SW480 (cell line): Measurements from ENCODE around the gene IRF2BP1.
A peak's percentile ranks its signal among the peaks of the same experiment; 100 is the strongest.
"Not testable (repeated sequence)": the region's sequence is repeated elsewhere in the genome, so short reads cannot be mapped to it uniquely, and the experiment has no call there.

Experiments
- DNase-seq: peaks from one replicate; pipeline ENCODE4 v3.0.0-alpha.2; 2016; ENCODE audit warnings: low spot score

IRF2BP1 gene

DNA sequence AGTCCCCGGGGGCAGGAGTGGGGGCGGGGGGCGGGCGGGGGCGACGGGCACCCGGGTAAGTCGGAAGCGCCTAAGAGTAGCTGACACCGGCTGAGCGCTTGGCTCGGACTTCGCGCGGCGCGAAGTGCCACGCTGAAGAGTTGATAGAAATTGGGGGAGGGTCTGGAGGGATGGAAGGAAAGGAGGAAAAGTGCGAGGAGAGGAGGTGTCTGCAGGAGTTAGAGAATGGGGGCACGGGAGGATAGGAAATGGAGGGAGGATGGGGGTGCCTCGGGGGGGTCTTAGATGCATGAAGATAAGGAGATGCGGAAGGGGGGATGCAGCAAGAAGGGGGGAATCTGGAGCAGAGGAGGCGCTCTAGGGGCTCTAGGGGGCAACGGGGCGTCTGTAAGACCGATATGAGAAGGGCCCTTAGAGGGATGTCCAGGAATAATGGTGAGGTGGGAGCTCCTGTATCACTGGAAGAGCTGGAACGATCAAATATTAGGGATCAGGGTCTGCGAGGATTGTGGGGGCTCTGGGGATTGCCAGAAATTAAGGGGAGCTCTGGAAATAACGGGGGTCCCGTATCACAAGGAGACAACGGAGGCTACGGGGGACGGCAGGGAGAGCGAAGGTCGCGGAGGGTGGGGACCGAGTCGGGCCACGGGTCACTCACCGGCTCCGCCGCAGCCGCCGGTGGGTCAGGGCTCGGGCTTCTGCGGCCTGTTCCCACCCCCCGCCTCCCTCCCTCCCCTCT, 16.1 kb upstream of the IRF2BP1 start, which contains the start of gene MYPOP:
TSS of gene MYPOP (minus strand) at position 702 of the 739 bp plus-strand sequence. CDS start 840 bp downstream, outside the sequence.
- DNase-seq = no peak

DNA sequence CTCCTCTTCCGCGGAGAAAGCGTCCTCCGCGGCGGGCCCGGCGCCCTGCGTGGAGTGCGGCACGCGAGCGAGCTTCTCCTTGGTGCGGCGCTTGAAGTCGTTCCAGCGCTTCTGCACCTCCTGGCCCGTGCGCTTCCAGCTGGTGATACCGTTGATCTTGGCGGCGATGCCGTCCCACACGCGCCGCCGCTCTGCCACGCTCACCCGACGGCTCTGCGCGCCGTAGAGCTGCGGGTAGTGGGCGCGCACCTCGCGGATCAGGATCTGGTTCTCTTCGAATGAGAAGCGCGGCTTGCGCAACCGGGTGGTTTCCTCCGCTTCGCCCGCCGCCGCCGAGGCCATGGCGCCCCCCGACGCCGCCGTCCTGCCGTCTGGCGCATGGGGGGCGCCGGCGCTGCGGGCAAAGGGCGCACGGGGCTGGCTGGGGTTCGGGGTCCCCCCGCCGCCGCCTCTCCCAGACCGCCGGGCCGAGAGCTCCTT, 15.5 kb upstream of the IRF2BP1 start:
- DNase-seq = no peak

DNA sequence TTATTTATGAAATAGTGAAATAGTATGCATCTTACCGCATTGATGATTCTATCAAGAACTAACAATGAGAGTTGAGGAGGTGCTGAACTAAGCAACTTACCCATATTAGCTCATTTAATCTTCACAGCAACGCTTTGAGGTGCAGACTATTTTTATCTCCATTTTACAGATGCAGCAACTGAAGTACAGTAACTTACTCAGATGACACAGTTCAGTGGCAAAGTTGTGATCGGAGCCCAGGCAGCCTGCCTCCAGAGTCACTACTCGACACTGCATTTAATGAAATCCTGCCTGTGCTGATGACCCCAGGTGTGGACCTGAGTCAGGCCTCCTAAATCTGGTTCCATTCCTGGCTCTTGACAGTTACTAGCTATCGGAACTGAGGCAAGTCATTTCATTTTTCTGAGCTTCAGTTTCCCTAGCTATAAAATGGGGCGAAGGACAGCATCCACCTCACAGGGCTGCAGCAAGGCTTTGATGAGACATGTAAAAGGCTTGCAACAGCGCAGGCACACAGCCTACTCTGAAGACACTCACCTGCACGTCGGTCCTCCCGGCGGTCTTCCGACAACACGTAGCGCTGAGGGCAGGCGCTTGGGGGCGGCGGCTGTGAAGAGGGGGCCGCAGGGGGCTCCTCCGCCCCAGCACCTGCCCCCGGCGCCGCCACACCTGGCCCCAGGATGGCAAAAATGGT, 14.9 kb upstream of the IRF2BP1 start:
- DNase-seq = no peak

DNA sequence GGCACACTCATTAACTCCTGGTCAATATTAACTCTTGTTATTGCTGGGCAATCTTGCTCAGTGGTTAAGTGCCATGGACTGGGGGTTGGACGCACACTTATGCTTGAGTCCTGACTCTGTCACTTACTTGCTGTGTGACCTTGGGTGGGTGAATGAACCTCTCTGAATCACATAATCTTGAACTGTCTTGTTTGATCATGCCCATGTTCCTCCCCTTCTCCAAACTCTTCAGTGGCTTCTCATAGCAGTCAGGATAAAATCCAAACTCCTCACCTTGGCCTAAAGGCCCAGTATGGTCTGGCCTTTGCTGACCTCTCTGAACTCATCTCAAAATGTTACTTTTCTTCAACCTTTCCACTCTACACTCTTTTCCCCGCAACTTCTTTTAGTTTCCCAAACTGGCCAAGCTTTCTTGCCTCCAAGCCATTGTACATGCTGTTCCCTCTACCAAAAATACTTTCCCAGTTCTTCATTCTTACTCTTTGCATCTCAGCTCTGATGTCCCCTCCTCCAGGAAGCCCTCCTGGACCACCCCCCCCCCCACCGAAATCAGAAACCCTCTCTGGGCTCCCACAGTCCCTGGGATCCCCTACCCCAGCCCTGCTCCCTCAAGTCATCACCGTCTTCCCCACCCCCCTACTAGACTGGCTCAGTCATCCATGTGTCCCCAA, 14.1 kb upstream of the IRF2BP1 start:
- no peak for DNase-seq

DNA sequence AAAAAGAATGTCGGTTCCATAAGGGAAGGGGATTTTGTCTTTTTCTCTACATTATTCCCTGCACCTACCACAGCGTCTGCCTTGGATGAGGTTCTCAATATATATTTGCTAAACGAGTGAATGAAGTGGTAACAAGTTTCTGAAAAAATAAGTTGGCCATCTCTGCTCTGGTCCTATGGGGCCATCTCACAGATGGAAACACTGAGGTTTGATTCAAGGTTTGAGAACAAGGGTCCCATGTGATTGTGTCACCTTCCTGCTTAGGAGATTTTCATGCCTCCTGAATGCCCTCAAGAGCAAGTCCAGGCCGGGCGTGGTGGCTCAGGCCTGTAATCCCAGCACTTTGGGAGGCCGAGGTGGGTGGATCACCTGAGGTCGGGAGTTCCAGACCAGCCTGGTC, 13.3 kb upstream of the IRF2BP1 start:
- DNase-seq = no peak

DNA sequence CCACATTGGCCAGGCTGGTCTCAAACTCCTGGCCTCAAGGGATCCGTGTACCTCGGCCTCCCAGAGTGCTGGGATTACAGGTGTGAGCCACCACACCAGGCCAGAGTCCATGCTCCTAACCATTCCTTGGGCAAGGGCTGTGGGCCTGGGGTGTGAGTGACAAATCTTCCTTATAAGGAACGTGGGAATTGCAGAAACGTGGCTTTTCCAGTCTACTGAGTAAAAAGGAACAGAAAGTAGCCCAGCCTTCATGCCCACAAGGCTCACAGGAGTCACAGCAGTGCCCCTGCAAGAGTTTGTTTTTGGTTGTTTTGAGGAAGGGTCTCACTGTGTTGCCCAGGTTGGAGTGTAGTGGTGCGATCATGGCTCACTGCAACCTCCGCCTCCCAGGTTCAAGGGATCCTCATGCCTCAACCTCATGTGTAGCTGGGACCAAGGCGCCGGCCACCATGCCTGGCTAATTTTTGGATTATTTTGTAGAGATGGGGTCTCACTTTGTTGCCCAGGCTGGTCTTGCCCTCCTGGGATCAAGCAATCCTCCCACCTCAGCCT, 11.4 kb upstream of the IRF2BP1 start:
- DNase-seq = no peak

DNA sequence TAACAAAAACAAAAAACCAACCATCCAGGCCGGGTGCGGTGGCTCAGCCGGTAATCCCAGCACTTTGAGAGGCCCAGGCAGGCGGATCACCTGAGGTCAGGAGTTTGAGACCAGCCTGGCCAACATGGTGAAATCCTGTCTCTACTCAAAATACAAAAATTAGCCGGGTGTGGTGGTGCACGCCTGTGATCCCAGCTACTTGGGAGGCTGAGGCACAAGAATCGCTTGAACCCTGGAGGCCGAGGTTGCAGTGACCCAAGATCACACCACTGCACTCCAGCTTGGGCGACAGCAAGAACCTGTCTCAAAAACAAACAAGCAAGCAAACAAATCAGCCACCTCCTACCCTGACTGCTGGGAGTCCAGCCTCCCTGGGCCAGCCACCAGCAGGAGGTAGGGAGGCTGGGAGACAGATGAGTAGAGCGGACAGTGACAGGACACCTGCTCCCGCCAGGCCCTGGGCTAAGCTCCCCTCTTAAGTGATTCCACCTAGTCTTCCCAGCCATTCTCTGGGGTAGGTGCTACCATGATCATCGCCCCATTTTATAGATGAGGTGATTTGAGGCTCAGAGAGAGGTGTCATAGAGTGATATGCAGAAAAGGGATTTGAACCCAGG, 10.2 kb upstream of the IRF2BP1 start:
- DNase-seq = not testable (repeated sequence)

DNA sequence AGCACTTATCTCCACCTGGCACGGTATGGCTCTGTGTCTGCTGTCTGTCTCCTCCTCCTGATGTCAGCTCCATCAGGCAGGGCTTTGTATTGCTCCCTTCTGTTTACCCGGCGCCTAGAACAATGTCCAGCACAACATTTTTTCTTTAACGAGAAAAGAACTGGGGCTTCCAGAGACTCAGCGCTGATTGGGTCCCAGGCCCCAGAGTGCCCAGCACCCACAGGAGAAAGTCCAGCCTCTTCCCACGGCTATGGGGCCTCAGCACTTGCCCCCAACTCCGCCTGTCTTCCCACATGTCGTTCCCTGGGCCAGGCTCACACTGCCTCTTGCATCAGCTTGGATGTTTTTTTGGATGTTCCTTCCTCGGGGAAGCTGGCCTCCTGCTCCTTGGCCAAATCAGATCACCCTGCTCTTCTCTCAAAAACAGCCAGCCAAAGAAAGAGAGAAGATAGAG, 9.6 kb upstream of the IRF2BP1 start:
- no peak for DNase-seq

DNA sequence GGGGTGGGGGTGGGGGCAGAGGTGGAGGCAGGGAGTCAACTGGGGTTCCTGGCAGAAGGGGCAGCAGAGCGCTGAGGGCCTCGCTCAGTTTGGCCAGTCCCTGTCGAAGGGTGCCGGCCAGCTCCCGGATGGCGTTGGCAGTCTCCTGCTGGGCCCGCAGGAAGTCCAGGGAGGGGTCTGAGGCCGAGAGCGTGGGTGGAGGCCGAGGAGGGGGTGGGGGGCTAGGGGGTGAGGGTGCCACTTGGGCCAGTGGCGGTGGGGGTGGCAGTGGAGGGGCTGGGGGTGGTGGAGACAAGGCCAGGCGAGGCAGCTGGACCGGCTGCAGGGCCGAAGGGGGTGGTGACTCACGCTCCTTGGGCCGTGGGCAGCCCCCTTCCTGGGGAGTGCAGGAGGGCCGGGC, 4.9 kb upstream of the IRF2BP1 start:
- no peak for DNase-seq

DNA sequence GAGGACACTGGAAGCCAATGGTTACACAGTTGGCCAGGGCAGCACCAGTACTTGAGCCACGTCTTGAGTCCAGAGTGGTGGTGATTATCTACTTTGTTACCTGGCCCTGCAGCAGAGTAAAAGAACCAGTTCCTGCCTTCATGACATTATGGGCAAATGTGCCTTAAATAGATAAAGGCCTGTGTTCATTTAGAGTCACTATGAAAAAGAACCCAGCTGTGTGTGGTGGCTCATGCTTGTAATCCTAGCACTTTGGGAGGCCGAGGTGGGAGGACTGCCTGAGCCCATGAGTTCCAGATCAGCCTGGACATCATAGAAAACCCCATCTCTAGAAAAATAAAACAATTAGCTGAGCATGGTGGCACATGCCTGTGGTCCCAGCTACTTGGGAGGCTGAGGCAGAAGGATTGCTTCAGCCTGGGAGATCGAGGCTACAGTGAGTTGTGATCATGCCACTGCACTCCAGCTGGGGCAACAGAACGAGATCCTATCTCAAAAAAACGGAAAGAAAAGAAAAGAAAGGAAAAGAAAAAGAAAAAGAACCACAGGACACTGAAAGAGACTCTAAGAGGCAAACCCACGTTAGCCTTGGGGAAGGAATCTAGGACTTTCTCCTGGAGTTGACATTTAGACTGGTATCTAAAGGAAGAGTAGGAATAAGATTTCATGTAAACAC, 3.4 kb upstream of the IRF2BP1 start:
- no peak for DNase-seq

DNA sequence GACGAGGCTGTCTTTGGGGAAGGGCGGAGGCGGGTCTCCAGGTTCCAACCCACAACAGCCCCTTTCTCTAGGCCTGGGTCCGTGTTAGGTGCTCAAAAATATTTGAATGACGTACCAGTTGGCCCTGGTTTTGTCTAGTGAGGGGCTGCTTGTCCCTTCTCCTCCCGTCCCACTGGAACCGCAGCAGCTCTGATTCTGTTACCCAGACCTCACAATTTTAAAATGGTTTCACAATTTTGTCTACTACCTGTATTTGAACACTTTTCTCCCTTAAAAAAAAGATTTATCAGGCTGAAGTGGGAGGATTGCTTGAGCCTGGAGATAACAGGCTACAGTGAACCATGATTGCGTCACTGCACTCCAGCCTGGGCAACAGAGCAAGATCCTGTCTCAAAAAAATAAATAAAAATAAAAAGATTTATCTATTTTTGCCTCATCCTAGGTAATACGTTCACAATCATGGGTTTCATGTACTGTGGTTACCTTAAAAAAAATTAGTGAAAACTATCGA, 1.3 kb upstream of the IRF2BP1 start:
- no peak for DNase-seq

DNA sequence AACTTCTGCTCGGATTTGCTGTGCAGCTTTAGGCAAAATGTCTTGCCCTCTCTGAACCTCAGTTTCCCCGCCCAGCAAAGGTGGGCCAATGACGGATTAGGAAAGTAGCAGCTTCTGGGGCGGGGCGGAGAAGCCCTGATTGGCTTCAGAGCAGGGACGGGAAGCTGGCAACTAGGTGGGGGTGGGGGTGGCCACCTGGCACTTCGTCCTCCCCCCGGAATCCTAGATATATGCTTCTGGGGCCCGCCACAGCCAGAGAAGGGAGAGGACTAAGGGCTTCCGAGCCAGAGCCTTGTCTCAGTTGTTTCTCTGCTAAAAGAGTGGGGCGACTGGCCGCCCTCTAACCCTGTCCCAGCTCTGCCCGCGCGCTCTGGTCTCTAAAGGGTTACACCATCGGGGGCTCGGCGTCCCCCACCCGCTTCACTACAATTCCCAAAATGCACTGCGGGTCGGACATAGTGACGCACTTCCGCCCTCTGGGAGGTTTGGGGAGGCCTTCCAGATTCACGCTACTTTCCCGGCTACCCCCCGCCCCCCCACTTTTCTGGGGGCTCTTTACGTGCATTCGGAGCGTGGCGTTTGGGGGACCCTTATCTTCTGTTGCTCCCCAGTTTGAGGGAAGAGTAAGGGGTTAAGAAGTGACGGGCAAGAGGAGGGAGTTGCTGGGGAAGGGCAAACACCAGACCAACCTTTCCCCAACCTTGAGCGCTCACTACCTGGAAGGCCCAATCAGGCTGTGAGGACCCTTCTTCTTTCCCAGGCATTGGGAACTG, 672 bp upstream of the IRF2BP1 start:
- DNase-seq = peak; percentile 94

DNA sequence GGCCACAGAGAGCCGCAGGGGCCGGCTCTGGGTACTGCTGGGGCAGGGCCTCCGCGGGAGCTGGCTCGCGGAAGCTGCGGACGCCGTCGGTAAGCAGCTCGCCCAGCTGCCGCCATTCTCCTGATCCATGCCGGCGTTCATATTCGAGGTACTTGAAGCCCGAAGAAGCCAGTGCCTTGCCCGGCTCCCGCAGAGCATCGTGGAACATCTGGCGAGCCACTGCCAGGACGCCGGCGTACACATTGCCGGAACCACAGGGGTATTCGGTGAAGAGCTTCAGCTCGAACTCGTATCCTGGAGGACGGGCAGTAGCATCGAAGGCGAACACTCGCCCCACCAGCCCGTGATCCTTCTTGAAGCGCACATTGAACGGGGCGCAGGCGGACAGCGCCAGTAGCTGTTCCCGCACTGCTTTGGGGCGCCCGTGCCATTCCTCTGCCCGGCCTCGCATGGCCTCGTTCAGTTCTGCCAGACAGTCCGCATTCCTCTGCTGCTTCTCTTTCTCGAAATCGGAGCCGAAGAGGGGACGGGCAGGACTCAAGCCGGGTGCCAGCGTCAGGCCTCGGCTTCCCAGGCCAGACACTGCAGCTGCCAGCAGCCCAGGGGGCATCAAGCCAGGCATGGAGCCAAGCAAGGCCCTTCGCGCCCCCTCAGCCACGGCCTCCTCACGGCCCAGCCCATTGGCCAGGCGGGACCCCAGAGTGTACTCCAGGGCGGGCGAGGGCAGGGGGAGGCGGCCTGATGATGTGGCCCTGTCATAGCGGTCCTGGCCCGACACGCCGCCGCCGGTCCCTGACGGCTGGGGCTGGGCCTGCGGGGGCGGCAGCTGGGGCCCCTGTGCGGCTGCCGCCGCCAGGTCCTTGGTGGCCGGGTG, 1.0 kb downstream of the IRF2BP1 start:
- DNase-seq = no peak

DNA sequence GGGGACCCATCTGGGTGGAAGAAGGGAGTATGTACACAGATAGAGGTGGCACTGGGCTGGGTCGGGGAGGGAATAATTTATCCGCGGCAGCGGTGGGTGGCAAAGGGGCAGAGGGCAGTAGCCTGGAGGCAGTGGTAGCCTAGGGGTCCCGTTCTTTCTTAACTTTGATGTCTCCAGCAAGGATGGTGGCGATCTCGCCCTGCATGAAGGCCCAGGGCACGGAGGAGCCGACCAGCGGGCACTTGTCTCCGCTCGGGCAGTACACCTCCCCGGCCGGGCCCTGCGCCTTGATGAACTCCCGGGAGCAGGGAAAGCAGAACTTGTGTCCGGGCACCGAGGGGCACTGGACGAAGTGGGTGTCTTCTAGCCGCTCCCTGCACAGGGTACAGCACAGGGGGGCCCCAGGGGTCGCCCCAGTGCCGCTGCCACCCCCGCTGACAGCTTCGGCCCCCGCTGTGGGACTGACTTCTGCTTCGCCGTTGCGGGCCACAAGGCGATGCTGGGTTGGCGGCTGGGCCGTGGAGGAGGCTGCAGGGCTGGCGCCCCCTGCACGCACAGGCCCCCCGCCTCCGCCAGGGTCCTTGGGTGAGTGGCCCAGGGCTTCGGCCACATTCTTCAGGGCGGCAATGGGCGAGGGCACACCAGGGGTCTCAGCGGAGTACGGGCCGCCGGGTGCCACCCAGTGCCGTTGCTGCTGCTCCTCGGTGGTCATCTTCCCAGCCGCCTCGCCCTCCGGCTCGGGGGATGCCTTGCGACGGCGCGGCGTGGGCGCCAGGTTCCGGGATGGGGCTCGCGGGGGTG, 1.9 kb downstream of the IRF2BP1 start:
- no peak for DNase-seq

DNA sequence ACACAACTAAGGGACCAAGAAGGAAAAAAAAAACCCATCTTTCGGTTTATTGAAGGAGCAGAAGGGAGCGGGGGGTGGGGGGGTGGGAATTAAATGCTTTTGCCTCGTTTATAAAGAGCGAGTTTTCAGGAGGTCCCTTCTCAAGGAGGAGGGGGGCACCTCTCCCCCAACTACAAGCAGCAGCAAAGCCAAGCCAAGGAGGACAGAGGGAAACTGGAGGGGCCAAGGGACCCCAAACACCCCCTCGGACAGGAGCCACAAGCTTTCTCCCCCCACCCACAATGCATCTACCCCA, 2.4 kb downstream of the IRF2BP1 start:
- DNase-seq = no peak

DNA sequence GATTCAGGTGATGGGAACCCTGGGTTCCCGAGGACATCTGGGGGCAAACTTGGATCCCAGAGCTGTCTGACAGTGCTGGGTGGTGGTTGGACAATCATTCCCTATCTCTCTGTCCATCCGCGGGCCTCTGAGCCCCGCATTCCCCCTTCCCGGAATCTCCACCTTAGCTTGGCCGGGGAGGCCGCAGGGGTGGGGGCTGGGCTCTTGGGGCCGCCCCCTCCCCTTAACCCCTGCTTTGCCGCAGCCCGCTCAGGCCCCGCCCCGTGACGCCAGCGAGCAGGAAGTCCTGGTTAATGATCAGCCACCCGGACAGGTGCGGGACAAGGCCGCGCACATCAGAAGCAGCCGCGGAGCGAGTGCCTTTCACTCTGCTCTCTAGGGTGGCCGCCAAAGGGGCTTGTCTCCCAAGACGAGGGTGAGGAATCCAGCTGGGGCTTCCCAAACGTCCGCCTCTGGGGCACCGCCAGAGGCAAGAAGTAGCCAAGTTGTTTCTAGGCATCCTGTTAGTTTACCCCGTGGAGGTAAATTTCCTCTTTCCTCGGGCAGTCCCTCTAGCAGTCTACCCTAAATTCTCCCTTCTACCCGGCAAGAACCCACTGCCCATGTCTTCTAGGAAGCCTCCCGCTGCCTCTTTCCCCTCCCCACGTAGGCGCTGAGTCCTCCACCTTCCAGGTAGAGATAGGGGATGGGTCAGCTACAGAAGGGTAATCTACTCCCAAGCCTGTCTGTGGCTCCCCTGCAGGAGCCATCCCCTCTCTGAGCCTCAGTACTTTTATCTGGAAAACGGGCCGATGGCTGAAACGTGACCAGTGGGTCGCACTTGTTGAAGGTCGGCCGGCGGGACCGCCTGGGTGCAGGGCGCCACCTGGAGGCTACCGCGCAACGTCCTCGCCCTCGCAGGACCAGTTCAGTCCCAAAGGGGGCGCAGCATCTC, 3.0 kb downstream of the IRF2BP1 start:
- DNase-seq = peak; percentile 95

DNA sequence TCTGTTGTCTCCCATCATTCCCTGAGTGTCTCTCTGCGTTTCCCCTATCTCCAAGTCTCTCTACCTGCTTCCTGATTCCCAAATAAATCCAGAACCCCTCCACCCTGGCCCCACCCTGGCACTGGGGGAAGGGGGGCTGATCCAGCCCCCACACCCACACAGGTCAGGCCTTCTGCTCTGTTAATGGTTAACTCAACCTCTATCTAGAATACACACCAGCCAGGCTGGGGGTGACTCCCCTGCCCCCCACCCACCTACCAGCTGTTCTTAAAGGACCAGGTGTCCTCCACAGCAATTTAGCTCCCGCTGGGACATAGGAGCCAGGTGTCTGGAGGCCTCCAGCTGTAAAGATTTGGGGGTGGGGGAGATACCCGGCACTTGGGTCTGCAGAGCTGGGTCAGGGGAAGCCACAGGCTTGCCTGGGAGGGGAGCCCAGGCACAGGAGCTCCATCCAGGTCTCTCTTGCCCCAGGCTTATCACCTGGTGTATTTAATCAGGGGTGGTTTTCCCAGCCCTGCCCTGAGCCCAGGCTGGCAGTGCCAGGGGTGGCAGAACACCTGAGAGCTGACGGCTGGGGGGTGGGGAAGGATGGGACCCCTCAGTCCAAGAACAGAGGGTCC, 3.9 kb downstream of the IRF2BP1 start:
- peak; percentile 92 for DNase-seq
